Transverse colon (tissue), 4 donors: ENCODE data around the gene PTPRG. TPM values are rescaled to one million over a fixed set of nuclear protein-coding genes. Genes with fewer than 3 reads are reported as not detected.

Experiments
- DNase-seq: peaks from one replicate; pipeline ENCODE4 v3.0.0-alpha.2; 2019
- H3K27ac ChIP-seq, 4 donors: fragments of 200-600 bp; sonication (generic); 2 replicates each; pipeline ENCODE4 v1.5.1; 2016 to 2018; ENCODE audit warnings: inconsistent platforms in 4 of 4
- H3K27me3 ChIP-seq: fragments of 200-600 bp; sonication (generic); 2 replicates; pipeline ENCODE4 v1.5.1; 2017; ENCODE audit warnings: inconsistent platforms
- H3K36me3 ChIP-seq, 4 donors: fragments of 200-600 bp; sonication (generic); 2 replicates each; pipeline ENCODE4 v1.5.1; 2017 to 2019; ENCODE audit warnings: inconsistent platforms in 4 of 4
- H3K4me1 ChIP-seq, 4 donors: fragments of 200-600 bp; sonication (generic); 2 replicates each; pipeline ENCODE4 v1.5.1; 2017 to 2020; ENCODE audit warnings: inconsistent platforms in 4 of 4
- H3K4me3 ChIP-seq, 4 donors: fragments of 200-600 bp; sonication (generic); 1 replicate in 1 of 4; 2 replicates in 3 of 4; pipeline versions ENCODE4 v1.5.1 to v1.6.1; 2017 to 2019; ENCODE audit warnings: inconsistent platforms in 4 of 4
- H3K9me3 ChIP-seq, 2 donors: fragments of 200-600 bp; sonication (generic); 2 replicates each; pipeline ENCODE4 v1.5.1; 2017 to 2019; ENCODE audit warnings: inconsistent platforms in 2 of 2
- EP300 ChIP-seq: sonication (generic); formaldehyde crosslinking; IDR thresholded peaks from one replicate; pipeline ENCODE4 v1.6.1; 2017; ENCODE audit warnings: antibody characterized with exemption, low read depth
- POLR2A ChIP-seq: fragments of 450-650 bp; IDR thresholded peaks from one replicate; pipeline ENCODE4 v1.6.1; 2016; ENCODE audit warnings: antibody characterized with exemption, mild to moderate bottlenecking, moderate library complexity
- POLR2AphosphoS5 ChIP-seq, 3 donors: sonication (generic); formaldehyde crosslinking; IDR thresholded peaks; one replicate each; pipeline ENCODE4 v1.6.1; 2016; ENCODE audit warnings: antibody characterized with exemption in 3 of 3
- WGBS, 2 donors: methylation state at CpG; one replicate each; pipeline ENCODE4 v1.1.5; 2018; ENCODE audit warnings: low coverage in 1 of 2; 5-methylcytosine and 5-hydroxymethylcytosine counted together
- in situ Hi-C, 4 donors: fragments of 200-750 bp; cut with MboI; loops; one replicate each; pipeline versions ENCODE4 v1.15.0 to v1.15.1; 2017; ENCODE audit warnings: low sequenced_read_pairs in 3 of 4, low pct_ligation_motif_present in 1 of 4, low pct_unique_long_range_greater_than_20kb in 1 of 4
- intact Hi-C: fragments of 100-400 bp; cut with DNase I; formaldehyde crosslinking; loops from one replicate; pipeline ENCODE4 v1.15.1; 2023; ENCODE audit warnings: low total_unique reads
- total RNA-seq, 4 donors: library from RNA; depleted of rRNA; stranded (reverse); fragments of >200 nt; gene quantifications; one replicate each; pipeline ENCODE4 v1.1.0, GENCODE V29; 2016
- TF ChIP-seq, protein P1 (sequence below), 5 experiments: fragments of 200-600 bp in 3 of 5; fragments of 450-650 bp in 2 of 5; sonication (generic) in 3 of 5; IDR thresholded peaks; 1 replicate in 2 of 5; 2 replicates in 3 of 5; pipeline ENCODE4 v1.5.1; 2016 to 2017; ENCODE audit warnings: antibody characterized with exemption in 5 of 5, inconsistent platforms in 3 of 5, mild to moderate bottlenecking in 2 of 5, moderate library complexity in 1 of 5

Gene PTPRG
- total RNA-seq, 4 donors from 2014 or later = 29.2 to 83.4 (median 41.6) TPM

DNA sequence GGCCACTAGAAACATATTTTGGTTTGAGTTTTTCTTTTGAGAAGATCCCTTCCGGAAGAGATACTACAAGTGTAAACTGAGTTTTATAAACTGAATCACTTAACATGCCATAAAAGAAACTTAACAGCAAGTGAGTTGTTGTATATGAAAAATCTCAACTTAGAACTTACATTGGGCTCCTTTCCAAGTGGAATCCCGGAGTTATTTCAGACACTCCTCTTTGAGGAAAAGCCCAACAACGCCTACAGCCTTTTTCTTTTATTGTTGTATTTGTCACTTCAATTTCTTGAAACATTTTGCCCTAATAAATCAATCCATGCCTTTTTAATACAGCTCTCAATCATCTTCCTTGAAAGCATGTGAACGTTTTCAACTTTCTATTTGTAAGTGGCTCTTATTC is 674.6 kb downstream of the PTPRG start:
- 39% methylated on average over 4 of the region's 4 CpGs for WGBS, 2 donors
- no peak for DNase-seq
- Histone ChIP-seq H3K4me1 (peaks cover 0 to 5% (median 0%) of the 10 kb centered on the region in 4 donors), H3K4me3 (no peak overlapping the region), H3K27me3 (no peaks in the 10 kb centered on the region), H3K36me3 (no peaks in the 10 kb centered on the region), H3K27ac (no peak overlapping the region), H3K9me3 (no peaks in the 10 kb centered on the region)
- in situ Hi-C loops = no loop called here
- intact Hi-C loops = no loop called here
- no peak for TF ChIP-seq POLR2A
- TF ChIP-seq, protein P1, sequence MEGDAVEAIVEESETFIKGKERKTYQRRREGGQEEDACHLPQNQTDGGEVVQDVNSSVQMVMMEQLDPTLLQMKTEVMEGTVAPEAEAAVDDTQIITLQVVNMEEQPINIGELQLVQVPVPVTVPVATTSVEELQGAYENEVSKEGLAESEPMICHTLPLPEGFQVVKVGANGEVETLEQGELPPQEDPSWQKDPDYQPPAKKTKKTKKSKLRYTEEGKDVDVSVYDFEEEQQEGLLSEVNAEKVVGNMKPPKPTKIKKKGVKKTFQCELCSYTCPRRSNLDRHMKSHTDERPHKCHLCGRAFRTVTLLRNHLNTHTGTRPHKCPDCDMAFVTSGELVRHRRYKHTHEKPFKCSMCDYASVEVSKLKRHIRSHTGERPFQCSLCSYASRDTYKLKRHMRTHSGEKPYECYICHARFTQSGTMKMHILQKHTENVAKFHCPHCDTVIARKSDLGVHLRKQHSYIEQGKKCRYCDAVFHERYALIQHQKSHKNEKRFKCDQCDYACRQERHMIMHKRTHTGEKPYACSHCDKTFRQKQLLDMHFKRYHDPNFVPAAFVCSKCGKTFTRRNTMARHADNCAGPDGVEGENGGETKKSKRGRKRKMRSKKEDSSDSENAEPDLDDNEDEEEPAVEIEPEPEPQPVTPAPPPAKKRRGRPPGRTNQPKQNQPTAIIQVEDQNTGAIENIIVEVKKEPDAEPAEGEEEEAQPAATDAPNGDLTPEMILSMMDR (IDR thresholded peaks at IDR 0.05) = no peak
- no peak for TF ChIP-seq EP300
- TF ChIP-seq POLR2AphosphoS5 (IDR thresholded peaks at IDR 0.05) = no peak

- in situ Hi-C loops = no loop called here
- WGBS, 2 donors = 69 to 80% methylated on average over 4 to 5 of the region's 5 CpGs
Measured at GRCh38 chr3:62237286-62237948, 676.0 kb downstream of the PTPRG start.

DNA sequence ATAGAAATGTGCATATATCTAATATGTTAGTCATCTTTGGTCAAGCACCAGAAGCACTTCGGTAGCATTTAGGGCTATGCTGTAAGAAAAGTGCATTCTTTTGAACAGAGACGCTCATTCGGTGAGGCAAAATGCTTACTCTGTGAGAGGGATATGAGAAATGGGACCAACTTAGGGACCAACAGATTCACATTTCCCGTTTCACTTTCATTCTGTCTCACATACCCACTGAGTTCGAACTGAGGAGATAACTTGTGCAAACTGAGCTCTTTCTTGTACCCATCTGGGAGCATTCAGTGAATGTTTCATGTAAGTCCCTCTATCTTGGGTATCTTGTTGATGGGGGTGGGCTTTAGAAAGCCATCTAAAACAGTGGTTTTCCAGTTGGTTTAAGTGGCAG is 676.6 kb downstream of the PTPRG start:
- Histone ChIP-seq H3K4me1 (peaks cover 0 to 5% (median 0%) of the 10 kb centered on the region in 4 donors), H3K4me3 (no peak overlapping the region), H3K27me3 (no peaks in the 10 kb centered on the region), H3K27ac (no peak overlapping the region), H3K36me3 (no peaks in the 10 kb centered on the region), H3K9me3 (no peaks in the 10 kb centered on the region)
- in situ Hi-C loops = no loop called here
- 74% methylated on average over 5 of the region's 5 CpGs for WGBS, 2 donors
- TF ChIP-seq POLR2A (no peak), EP300 (no peak), POLR2AphosphoS5 (IDR thresholded peaks at IDR 0.05) (no peak)
- TF ChIP-seq, protein P1 (IDR thresholded peaks at IDR 0.05) = no peak
- DNase-seq = no peak
- intact Hi-C loops = no loop called here

More at GRCh38 chr3:62237286-62237948, 676.0 kb downstream of the PTPRG start:
- intact Hi-C loops = no loop called here
- Histone ChIP-seq H3K4me1 (peaks cover 0 to 5% (median 0%) of the 10 kb centered on the region in 4 donors), H3K4me3 (no peak overlapping the region), H3K27me3 (no peaks in the 10 kb centered on the region), H3K9me3 (no peaks in the 10 kb centered on the region), H3K27ac (no peak overlapping the region), H3K36me3 (no peaks in the 10 kb centered on the region)
- TF ChIP-seq POLR2AphosphoS5 (IDR thresholded peaks at IDR 0.05) = no peak
- no peak for TF ChIP-seq EP300
- no peak for TF ChIP-seq POLR2A
- TF ChIP-seq, protein P1 (IDR thresholded peaks at IDR 0.05) = no peak
- DNase-seq = no peak

DNA sequence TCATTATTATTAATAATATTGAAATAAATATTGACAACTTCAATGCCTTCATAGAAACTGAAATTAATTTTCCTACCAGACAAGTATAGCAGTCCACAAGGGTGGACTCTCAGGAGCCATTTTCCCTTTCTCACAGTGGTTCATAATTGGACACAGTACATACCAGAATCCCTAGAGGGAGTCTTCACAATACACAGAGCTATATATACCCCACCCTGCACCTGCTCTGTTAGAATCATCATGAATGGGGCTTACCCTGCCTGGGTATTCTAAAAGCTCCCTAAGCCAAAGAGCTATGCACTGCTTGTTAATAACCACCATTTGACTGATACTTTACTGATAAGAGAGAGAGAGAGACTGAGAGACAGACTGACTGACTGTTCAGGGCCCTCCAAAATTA is 677.1 kb downstream of the PTPRG start:
- in situ Hi-C loops = no loop called here
- Histone ChIP-seq H3K4me3 (no peak overlapping the region), H3K36me3 (no peaks in the 10 kb centered on the region), H3K27me3 (no peaks in the 10 kb centered on the region), H3K4me1 (peaks cover 0 to 5% (median 0%) of the 10 kb centered on the region in 4 donors), H3K27ac (no peak overlapping the region), H3K9me3 (no peaks in the 10 kb centered on the region)
- TF ChIP-seq EP300 = no peak
- no peak for TF ChIP-seq POLR2AphosphoS5 (IDR thresholded peaks at IDR 0.05)
- TF ChIP-seq, protein P1 (IDR thresholded peaks at IDR 0.05) = no peak
- TF ChIP-seq POLR2A = no peak
- intact Hi-C loops = no loop called here
- DNase-seq = no peak
